ENCODE data around the gene CAPN11. TPM values are rescaled to one million over a fixed set of nuclear protein-coding genes. Genes with fewer than 3 reads are reported as not detected.

The CAPN11 gene
- total and polyA plus RNA-seq, 9 donors = 0.17 to 0.38 (median 0.20) TPM; not detected in 4

GRCh38 chr6:44185953-44186634, 27.5 kb downstream of the CAPN11 start:
- H3K9me3 ChIP-seq = no peaks in the 10 kb centered on the region
- DNase-seq = no peak
- no peaks in the 10 kb centered on the region for H3K36me3 ChIP-seq
- intact Hi-C loops (cut with DNase I) = no loop called here
- no peaks in the 10 kb centered on the region for H3K4me1 ChIP-seq (ENCODE audit: insufficient read depth)
- TF ChIP-seq CTCF (IDR thresholded peaks at IDR 0.05) (no peak), POLR2A (IDR thresholded peaks at IDR 0.05) (no peak), EP300 (IDR thresholded peaks at IDR 0.05) (no peak)
- H3K27ac ChIP-seq = no peak overlapping the region
- no peaks in the 10 kb centered on the region for H3K27me3 ChIP-seq
- H3K4me3 ChIP-seq = no peak overlapping the region
- 49 to 65% (median 50%) methylated on average over 9 of the region's 9 CpGs for WGBS, 3 donors

GRCh38 chr6:44186635-44187025, 28.0 kb downstream of the CAPN11 start:
- Histone ChIP-seq H3K27ac (no peak overlapping the region), H3K9me3 (no peaks in the 10 kb centered on the region), H3K4me3 (no peak overlapping the region), H3K4me1 (ENCODE audit: insufficient read depth) (no peaks in the 10 kb centered on the region), H3K27me3 (no peaks in the 10 kb centered on the region), H3K36me3 (no peaks in the 10 kb centered on the region)
- no peak for DNase-seq
- WGBS, 3 donors = 78 to 84% (median 82%) methylated on average over 7 of the region's 7 CpGs
- intact Hi-C loops (cut with DNase I) = no loop called here
- TF ChIP-seq POLR2A (IDR thresholded peaks at IDR 0.05) = no peak
- TF ChIP-seq EP300 (IDR thresholded peaks at IDR 0.05) = no peak
- TF ChIP-seq CTCF (IDR thresholded peaks at IDR 0.05) = no peak

- intact Hi-C loops (cut with DNase I) = no loop called here
- DNase-seq = no peak
- 54 to 64% (median 63%) methylated on average over 2 of the region's 2 CpGs for WGBS, 3 donors
Observed at GRCh38 chr6:44188819-44189218, 30.2 kb downstream of the CAPN11 start.

GRCh38 chr6:44189257-44189656, 30.6 kb downstream of the CAPN11 start:
- Histone ChIP-seq H3K27me3 (no peaks in the 10 kb centered on the region), H3K4me1 (ENCODE audit: insufficient read depth) (no peaks in the 10 kb centered on the region), H3K4me3 (no peak overlapping the region), H3K36me3 (no peaks in the 10 kb centered on the region), H3K27ac (no peak overlapping the region), H3K9me3 (no peaks in the 10 kb centered on the region)
- no peak for DNase-seq
- intact Hi-C loops (cut with DNase I) = no loop called here
- no peak for TF ChIP-seq POLR2A (IDR thresholded peaks at IDR 0.05)
- TF ChIP-seq CTCF (IDR thresholded peaks at IDR 0.05) = no peak
- no peak for TF ChIP-seq EP300 (IDR thresholded peaks at IDR 0.05)
- 57 to 79% (median 63%) methylated on average over 2 of the region's 2 CpGs for WGBS, 3 donors

More at GRCh38 chr6:44188819-44189218, 30.2 kb downstream of the CAPN11 start:
- H3K36me3 ChIP-seq = no peaks in the 10 kb centered on the region
- H3K9me3 ChIP-seq = no peaks in the 10 kb centered on the region
- no peak for TF ChIP-seq CTCF (IDR thresholded peaks at IDR 0.05)
- no peak for TF ChIP-seq POLR2A (IDR thresholded peaks at IDR 0.05)
- TF ChIP-seq EP300 (IDR thresholded peaks at IDR 0.05) = no peak
- no peaks in the 10 kb centered on the region for H3K4me1 ChIP-seq (ENCODE audit: insufficient read depth)
- H3K4me3 ChIP-seq = no peak overlapping the region
- H3K27ac ChIP-seq = no peak overlapping the region
- no peaks in the 10 kb centered on the region for H3K27me3 ChIP-seq
